Measurements from ENCODE around the gene SLX1B.
"Not testable (repeated sequence)": the region's sequence is repeated elsewhere in the genome, so short reads cannot be mapped to it uniquely, and the experiment has no call there.

The SLX1B gene

DNA sequence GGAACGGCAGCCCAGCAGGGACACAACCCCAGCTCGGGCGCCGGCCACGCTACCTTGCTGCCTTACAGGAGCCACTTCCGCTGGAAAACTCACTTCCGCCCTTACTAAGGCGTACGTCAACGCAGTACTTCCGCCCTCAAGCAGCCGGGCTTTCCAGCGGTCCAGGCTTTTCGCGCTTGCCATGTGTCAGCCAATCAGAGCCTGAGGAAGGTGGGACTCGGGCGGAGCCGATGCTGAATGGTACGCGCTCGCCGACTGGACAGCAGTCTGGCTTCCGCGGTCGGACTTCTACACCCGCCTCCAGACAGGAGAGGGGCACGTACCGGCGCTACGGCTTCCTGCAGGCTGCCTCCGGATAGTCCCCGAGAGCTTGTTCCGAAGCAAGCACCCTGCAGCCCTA, at the start of gene SLX1B, which contains the start of gene BOLA2:
SLX1B (plus strand) TSS at position 265 of the 400 bp plus-strand sequence.
BOLA2 (minus strand) TSS at position 83 of the 400 bp plus-strand sequence. CDS start 98 bp downstream, outside the sequence.
- not testable (repeated sequence) for H3K9me3 ChIP-seq (ENCODE audit: control insufficient read depth in 2 of 2, low read length in 2 of 2); H3K9ac ChIP-seq (ENCODE audit: low read length in 2 of 2); H3K27ac ChIP-seq (ENCODE audit: low read length); H3K4me1 ChIP-seq (ENCODE audit: control insufficient read depth, insufficient read depth, low read length); H3K36me3 ChIP-seq (ENCODE audit: control insufficient read depth in 2 of 2, insufficient read depth in 2 of 2, low read length in 2 of 2); H3K4me3 ChIP-seq (ENCODE audit: low read length in 2 of 2); H3K27me3 ChIP-seq (ENCODE audit: control insufficient read depth in 1 of 2, insufficient read depth in 2 of 2, low read length in 2 of 2)

DNA sequence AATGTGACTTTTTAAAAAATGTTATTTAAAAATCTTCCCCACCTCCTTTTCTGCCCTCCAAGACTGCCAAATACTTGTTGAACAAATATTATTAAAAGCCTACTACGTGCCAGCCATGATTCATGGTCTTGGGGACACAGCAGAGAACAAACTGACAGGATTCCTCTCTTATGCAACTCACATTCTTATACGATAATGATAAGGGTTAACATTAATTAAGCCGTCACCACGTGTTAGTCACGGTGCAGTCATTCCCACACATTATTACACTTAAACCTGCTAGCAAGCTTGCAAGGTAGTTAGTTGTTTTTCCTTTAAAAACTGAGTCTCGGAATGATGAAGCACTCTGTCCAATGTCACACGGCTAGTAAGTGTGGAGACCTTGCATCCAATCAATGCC, 49.1 kb upstream of the SLX1B start:
- not testable (repeated sequence) for H3K4me3 ChIP-seq (ENCODE audit: low read length in 2 of 2); H3K36me3 ChIP-seq (ENCODE audit: control insufficient read depth in 2 of 2, insufficient read depth in 2 of 2, low read length in 2 of 2); H3K9me3 ChIP-seq (ENCODE audit: control insufficient read depth in 2 of 2, low read length in 2 of 2); H3K9ac ChIP-seq (ENCODE audit: low read length in 2 of 2); H3K27ac ChIP-seq (ENCODE audit: low read length); H3K27me3 ChIP-seq (ENCODE audit: control insufficient read depth in 1 of 2, insufficient read depth in 2 of 2, low read length in 2 of 2); H3K4me1 ChIP-seq (ENCODE audit: control insufficient read depth, insufficient read depth, low read length)

DNA sequence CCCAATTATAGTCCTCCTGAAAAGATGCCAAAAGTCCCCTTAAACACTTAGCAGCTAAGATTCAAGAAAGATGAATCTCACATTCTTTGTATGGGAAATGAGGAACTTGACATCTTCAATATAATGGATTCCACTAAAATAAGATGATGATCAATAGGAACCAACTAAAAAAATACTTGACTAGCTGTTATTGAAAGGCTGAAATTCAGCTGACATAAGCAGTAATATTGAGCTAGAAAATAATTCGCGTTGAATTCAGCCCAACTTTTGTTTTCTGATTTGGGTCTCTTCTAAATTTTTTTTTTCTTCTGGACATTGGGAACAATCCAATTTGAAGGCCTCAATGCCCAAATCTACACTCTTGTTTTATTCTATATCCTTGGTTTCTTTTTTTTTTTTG, 30.7 kb upstream of the SLX1B start:
- not testable (repeated sequence) for H3K27ac ChIP-seq (ENCODE audit: low read length); H3K4me1 ChIP-seq (ENCODE audit: control insufficient read depth, insufficient read depth, low read length); H3K9me3 ChIP-seq (ENCODE audit: control insufficient read depth in 2 of 2, low read length in 2 of 2); H3K4me3 ChIP-seq (ENCODE audit: low read length in 2 of 2); H3K36me3 ChIP-seq (ENCODE audit: control insufficient read depth in 2 of 2, insufficient read depth in 2 of 2, low read length in 2 of 2); H3K9ac ChIP-seq (ENCODE audit: low read length in 2 of 2); H3K27me3 ChIP-seq (ENCODE audit: control insufficient read depth in 1 of 2, insufficient read depth in 2 of 2, low read length in 2 of 2)

DNA sequence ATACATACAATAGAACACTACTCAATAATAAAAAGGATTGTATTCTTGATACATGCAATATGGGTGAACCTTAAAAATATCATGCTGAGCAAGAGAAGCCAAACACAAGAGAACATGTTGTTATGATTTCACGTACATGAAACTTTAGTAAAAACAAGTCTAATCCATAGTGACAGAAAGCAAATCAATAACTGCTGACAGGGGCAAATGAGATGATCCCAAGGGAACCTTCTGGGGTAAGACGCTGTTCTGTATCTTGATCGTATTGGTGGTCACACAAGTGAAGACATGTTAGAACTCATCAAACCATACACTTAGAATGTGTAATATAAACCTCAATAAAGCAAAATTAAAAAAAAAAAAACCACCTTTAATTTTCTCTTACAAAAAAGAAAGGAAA, 28.9 kb upstream of the SLX1B start:
- not testable (repeated sequence) for H3K4me1 ChIP-seq (ENCODE audit: control insufficient read depth, insufficient read depth, low read length); H3K27me3 ChIP-seq (ENCODE audit: control insufficient read depth in 1 of 2, insufficient read depth in 2 of 2, low read length in 2 of 2); H3K9ac ChIP-seq (ENCODE audit: low read length in 2 of 2); H3K36me3 ChIP-seq (ENCODE audit: control insufficient read depth in 2 of 2, insufficient read depth in 2 of 2, low read length in 2 of 2); H3K27ac ChIP-seq (ENCODE audit: low read length); H3K9me3 ChIP-seq (ENCODE audit: control insufficient read depth in 2 of 2, low read length in 2 of 2); H3K4me3 ChIP-seq (ENCODE audit: low read length in 2 of 2)

DNA sequence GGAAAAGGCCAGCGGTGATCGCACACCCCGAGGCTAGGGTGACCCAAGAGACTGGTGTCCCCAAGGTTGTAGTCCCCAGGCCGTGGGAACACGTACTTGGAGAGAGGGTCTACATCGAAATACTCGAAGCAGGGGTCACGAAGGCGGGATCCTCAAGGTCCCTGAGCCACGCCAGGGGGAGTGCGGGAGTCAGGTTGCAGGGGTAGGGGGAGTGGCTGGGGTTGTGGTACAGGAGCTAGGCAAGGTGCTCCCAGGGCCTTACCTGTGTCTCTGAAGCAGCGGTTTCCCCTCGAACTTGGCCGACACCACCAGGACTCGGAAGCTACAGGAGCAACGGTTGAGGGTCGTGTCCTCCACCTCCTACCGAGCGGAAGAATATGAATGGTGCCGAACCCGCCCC, 579 bp upstream of the SLX1B start:
- H3K9me3 ChIP-seq (ENCODE audit: control insufficient read depth in 2 of 2, low read length in 2 of 2); H3K4me1 ChIP-seq (ENCODE audit: control insufficient read depth, insufficient read depth, low read length); H3K27me3 ChIP-seq (ENCODE audit: control insufficient read depth in 1 of 2, insufficient read depth in 2 of 2, low read length in 2 of 2); H3K27ac ChIP-seq (ENCODE audit: low read length); H3K4me3 ChIP-seq (ENCODE audit: low read length in 2 of 2); H3K36me3 ChIP-seq (ENCODE audit: control insufficient read depth in 2 of 2, insufficient read depth in 2 of 2, low read length in 2 of 2); H3K9ac ChIP-seq (ENCODE audit: low read length in 2 of 2): not testable (repeated sequence)

DNA sequence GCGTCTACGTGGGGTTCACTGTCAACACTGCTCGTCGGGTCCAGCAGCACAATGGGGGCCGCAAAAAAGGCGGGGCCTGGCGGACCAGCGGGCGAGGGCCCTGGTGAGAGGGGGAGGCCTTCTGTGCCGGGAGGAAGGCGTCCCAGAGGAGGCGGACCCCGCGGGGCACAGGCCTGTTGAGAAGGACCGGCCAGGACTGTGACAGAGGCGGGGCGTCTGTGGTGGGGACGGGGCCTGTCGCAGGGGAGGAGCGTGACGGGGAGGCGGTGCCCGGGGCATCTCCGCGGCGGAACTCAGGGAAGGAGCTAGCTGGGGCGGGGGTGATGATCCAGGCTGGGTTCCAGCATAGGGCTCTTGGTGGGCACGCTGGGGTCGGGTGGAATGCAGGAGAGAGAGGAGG, 495 bp downstream of the SLX1B start:
- not testable (repeated sequence) for H3K27ac ChIP-seq (ENCODE audit: low read length); H3K36me3 ChIP-seq (ENCODE audit: control insufficient read depth in 2 of 2, insufficient read depth in 2 of 2, low read length in 2 of 2); H3K4me1 ChIP-seq (ENCODE audit: control insufficient read depth, insufficient read depth, low read length); H3K9ac ChIP-seq (ENCODE audit: low read length in 2 of 2); H3K4me3 ChIP-seq (ENCODE audit: low read length in 2 of 2); H3K27me3 ChIP-seq (ENCODE audit: control insufficient read depth in 1 of 2, insufficient read depth in 2 of 2, low read length in 2 of 2); H3K9me3 ChIP-seq (ENCODE audit: control insufficient read depth in 2 of 2, low read length in 2 of 2)

DNA sequence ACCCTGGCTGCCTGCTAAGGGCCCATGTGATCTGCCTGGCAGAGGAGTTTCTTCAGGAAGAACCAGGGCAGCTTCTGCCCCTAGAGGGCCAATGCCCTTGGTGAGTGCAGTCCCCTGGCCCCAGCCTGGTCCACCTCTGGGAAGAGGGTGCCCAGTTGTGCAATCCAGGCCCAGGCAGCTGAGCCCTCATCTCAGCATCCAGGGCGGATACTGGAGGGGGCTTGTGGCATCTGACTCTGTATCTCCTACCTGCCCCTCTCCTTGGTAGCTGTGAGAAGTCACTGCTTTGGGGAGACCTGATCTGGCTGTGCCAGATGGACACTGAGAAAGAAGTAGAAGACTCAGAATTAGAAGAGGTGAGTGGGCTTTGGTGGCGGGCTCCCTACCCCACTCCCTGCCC, 3.3 kb downstream of the SLX1B start:
- H3K9me3 ChIP-seq (ENCODE audit: control insufficient read depth in 2 of 2, low read length in 2 of 2); H3K4me3 ChIP-seq (ENCODE audit: low read length in 2 of 2); H3K36me3 ChIP-seq (ENCODE audit: control insufficient read depth in 2 of 2, insufficient read depth in 2 of 2, low read length in 2 of 2); H3K4me1 ChIP-seq (ENCODE audit: control insufficient read depth, insufficient read depth, low read length); H3K27me3 ChIP-seq (ENCODE audit: control insufficient read depth in 1 of 2, insufficient read depth in 2 of 2, low read length in 2 of 2); H3K27ac ChIP-seq (ENCODE audit: low read length); H3K9ac ChIP-seq (ENCODE audit: low read length in 2 of 2): not testable (repeated sequence)

DNA sequence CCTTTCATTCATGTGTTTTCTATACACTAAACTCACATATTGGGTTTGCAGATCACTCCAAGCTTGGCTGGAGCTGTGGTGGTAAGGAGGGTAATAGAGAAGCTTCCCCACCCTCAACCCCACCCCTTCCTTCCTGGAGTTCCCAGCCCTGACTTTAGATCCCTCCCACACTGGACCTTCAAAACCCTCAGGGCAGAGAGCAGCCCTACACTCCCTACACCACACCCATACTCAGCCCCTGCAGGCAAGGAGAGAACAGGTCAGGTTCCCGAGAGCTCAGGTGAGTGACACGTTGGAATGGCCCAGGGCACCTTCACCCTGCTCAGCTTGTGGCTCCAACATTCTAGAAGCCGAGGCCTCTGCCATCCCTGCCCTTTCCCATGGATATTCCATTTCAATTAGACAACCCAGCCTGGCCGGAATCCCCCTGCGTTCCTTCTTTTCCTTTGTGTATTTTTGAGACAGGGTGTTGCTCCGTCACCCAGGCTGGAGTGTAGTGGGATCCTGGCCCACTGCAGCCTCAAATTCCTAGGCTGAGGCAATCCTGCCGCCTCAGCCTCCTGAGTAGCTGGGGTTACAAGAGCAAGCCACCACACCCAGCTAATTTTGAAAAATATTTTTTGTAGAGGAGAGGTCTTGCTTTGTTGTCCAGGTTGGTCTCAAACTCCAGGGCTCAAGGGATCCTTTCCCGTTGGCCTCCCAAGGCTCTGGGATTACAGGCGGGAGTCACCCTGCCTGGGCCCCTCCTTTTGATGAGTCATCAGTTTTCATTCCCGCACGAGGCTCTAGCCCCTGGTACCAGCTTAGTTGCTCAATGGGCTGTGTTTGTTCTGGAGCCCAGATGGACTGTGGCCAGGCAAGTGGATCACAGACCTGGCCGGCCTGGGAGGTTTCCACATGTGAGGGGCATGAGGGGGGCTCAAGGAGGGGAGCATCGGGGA, 5.6 kb downstream of the SLX1B start, which contains the start of gene SULT1A4:
SULT1A4 (plus strand) TSS at position 208 of the 941 bp plus-strand sequence. CDS start 1,473 bp downstream, outside the sequence.
- not testable (repeated sequence) for H3K9me3 ChIP-seq (ENCODE audit: control insufficient read depth in 2 of 2, low read length in 2 of 2); H3K27ac ChIP-seq (ENCODE audit: low read length); H3K9ac ChIP-seq (ENCODE audit: low read length in 2 of 2); H3K36me3 ChIP-seq (ENCODE audit: control insufficient read depth in 2 of 2, insufficient read depth in 2 of 2, low read length in 2 of 2); H3K27me3 ChIP-seq (ENCODE audit: control insufficient read depth in 1 of 2, insufficient read depth in 2 of 2, low read length in 2 of 2); H3K4me3 ChIP-seq (ENCODE audit: low read length in 2 of 2); H3K4me1 ChIP-seq (ENCODE audit: control insufficient read depth, insufficient read depth, low read length)

DNA sequence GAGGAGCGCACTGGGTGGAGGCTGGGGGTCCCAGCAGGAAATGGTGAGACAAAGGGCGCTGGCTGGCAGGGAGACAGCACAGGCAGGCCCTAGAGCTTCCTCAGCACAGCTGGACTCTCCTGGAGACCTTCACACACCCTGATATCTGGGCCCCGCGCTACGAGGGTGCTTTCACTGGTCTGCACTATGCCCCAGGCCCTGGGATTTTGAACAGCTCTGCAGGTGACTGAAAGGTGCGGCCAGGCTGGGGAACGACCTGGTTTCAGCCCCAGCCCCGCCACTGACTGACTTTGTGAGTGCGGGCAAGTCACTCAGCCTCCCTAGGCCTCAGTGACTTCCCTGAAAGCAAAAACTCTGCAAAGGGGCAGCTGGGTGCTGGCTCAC, 6.3 kb downstream of the SLX1B start:
- H3K27me3 ChIP-seq (ENCODE audit: control insufficient read depth in 1 of 2, insufficient read depth in 2 of 2, low read length in 2 of 2); H3K36me3 ChIP-seq (ENCODE audit: control insufficient read depth in 2 of 2, insufficient read depth in 2 of 2, low read length in 2 of 2); H3K9ac ChIP-seq (ENCODE audit: low read length in 2 of 2); H3K27ac ChIP-seq (ENCODE audit: low read length); H3K4me3 ChIP-seq (ENCODE audit: low read length in 2 of 2); H3K4me1 ChIP-seq (ENCODE audit: control insufficient read depth, insufficient read depth, low read length); H3K9me3 ChIP-seq (ENCODE audit: control insufficient read depth in 2 of 2, low read length in 2 of 2): not testable (repeated sequence)

DNA sequence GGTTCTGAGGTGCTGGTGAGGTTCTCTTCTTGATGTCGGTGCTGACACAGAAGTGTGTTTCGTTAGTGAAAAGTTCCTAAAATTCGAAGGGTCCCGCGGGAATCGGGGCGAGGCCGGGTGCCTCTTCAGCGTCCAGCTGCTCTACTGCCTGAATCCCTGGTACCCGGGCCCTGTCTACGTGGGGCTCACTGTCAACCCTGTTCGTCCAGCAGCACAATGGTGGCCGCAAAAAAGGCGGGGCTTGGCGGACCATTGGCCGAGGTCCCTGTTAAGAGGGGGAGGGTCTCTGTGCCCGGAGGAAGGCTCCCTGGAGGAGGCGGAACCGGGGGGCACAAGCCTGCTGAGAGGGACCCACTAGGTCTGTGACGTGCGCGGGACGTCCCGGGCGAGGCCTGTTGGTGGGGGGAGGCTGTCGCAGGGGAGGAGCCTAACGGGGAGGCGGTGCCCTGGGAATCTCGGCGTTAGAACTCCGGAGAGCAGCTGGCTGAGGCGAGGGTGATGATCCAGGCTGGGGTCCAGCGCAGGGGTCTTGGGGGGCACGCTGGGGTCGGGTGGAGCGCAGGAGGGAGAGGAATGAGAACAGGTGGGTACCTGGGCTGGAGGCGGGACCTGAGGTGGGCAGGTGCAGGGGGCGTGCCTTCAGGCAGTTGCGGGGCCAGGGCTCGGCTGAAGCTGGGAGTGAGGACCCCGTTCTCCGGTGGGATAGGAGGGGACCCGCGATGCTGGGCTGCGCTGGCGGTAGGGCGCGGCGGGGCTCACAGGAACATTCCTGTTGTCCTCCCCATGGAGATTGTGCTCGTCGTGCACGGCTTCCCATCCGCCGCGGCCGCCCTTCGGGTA, 11.9 kb downstream of the SLX1B start:
- not testable (repeated sequence) for H3K4me1 ChIP-seq (ENCODE audit: control insufficient read depth, insufficient read depth, low read length); H3K27ac ChIP-seq (ENCODE audit: low read length); H3K27me3 ChIP-seq (ENCODE audit: control insufficient read depth in 1 of 2, insufficient read depth in 2 of 2, low read length in 2 of 2); H3K9me3 ChIP-seq (ENCODE audit: control insufficient read depth in 2 of 2, low read length in 2 of 2); H3K9ac ChIP-seq (ENCODE audit: low read length in 2 of 2); H3K36me3 ChIP-seq (ENCODE audit: control insufficient read depth in 2 of 2, insufficient read depth in 2 of 2, low read length in 2 of 2); H3K4me3 ChIP-seq (ENCODE audit: low read length in 2 of 2)

DNA sequence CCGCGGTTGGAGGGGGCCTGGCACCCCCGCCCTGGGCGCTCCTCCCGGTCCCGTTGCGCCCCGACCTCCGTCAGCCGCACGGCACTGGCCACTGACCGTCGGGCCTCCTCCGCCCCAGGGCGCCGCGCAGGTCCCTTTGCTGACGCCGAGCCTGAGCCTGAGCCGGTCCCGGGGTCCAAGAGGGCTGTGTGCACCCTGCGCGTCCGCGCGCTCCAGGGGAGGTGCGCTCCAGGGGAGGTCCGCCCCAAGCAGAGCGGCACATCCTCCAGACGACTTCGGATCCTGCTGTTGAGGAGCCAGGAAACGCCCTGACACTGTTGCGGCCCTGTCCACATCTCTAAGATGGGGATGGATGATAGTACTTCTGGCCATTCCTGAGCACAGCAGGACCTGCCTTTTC, 12.6 kb downstream of the SLX1B start:
- H3K36me3 ChIP-seq (ENCODE audit: control insufficient read depth in 2 of 2, insufficient read depth in 2 of 2, low read length in 2 of 2); H3K27me3 ChIP-seq (ENCODE audit: control insufficient read depth in 1 of 2, insufficient read depth in 2 of 2, low read length in 2 of 2); H3K4me1 ChIP-seq (ENCODE audit: control insufficient read depth, insufficient read depth, low read length); H3K4me3 ChIP-seq (ENCODE audit: low read length in 2 of 2); H3K27ac ChIP-seq (ENCODE audit: low read length); H3K9me3 ChIP-seq (ENCODE audit: control insufficient read depth in 2 of 2, low read length in 2 of 2); H3K9ac ChIP-seq (ENCODE audit: low read length in 2 of 2): not testable (repeated sequence)

Measured in stomach smooth muscle (tissue), 2 donors.